Epithelial cell of esophagus (primary cell): ENCODE data around the gene SLC41A3.
"Not testable (repeated sequence)": the region's sequence is repeated elsewhere in the genome, so short reads cannot be mapped to it uniquely, and the experiment has no call there.

Source experiments
- DNase-seq: peaks from one replicate; pipeline ENCODE4 v3.0.0; 2010; ENCODE audit warnings: low read depth
- H3K4me3 ChIP-seq: 2 replicates; pipeline ENCODE4 v1.5.1; 2011; ENCODE audit warnings: mild to moderate bottlenecking, low read length, control low read depth
- TF ChIP-seq, protein P1 (sequence below): IDR thresholded peaks from 2 replicates; pipeline ENCODE4 v1.5.1; 2011; ENCODE audit warnings: low read depth, mild to moderate bottlenecking, low read length, control low read depth, inconsistent platforms; ENCODE audit not compliant: insufficient read depth; ENCODE audit errors: missing control alignments

The SLC41A3 gene

DNA sequence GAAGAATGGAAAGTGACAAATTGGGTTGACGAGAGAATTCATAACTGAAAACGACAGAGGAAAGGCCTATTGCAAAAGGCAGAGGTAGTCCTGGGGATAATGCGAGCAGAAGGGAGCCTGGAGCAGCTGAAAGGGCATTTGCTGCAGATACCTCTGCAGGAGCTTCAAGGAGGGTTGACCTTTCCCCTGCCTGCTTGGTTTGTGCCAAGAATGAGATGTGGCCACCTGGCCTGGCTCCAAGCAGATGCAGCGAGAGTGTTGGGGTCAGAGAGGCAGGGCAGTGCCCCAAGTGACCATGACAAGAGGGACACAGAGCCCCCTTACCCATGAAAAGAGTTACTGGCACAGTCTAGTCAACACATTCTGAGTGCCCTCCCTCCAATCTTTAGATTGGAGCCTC, 43.5 kb downstream of the SLC41A3 start:
- no peak for DNase-seq
- TF ChIP-seq, protein P1, sequence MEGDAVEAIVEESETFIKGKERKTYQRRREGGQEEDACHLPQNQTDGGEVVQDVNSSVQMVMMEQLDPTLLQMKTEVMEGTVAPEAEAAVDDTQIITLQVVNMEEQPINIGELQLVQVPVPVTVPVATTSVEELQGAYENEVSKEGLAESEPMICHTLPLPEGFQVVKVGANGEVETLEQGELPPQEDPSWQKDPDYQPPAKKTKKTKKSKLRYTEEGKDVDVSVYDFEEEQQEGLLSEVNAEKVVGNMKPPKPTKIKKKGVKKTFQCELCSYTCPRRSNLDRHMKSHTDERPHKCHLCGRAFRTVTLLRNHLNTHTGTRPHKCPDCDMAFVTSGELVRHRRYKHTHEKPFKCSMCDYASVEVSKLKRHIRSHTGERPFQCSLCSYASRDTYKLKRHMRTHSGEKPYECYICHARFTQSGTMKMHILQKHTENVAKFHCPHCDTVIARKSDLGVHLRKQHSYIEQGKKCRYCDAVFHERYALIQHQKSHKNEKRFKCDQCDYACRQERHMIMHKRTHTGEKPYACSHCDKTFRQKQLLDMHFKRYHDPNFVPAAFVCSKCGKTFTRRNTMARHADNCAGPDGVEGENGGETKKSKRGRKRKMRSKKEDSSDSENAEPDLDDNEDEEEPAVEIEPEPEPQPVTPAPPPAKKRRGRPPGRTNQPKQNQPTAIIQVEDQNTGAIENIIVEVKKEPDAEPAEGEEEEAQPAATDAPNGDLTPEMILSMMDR, result no peak
- no peak overlapping the region for H3K4me3 ChIP-seq

GRCh38 chr3:126039870-126040269, 44.1 kb downstream of the SLC41A3 start:
- DNase-seq, result no peak
- H3K4me3 ChIP-seq, result no peak overlapping the region
- TF ChIP-seq, protein P1, result no peak

- not testable (repeated sequence) for DNase-seq, H3K4me3 ChIP-seq
These were observed 45.1 kb downstream of the SLC41A3 start for GRCh38 chr3:126038791-126039190.

- H3K4me3 ChIP-seq, result no peak overlapping the region
- no peak for DNase-seq
- TF ChIP-seq, protein P1, result no peak
These were observed 47.8 kb downstream of the SLC41A3 start for GRCh38 chr3:126036056-126036549.

GRCh38 chr3:126035362-126036050, 48.4 kb downstream of the SLC41A3 start:
- DNase-seq, result no peak
- no peak overlapping the region for H3K4me3 ChIP-seq
- TF ChIP-seq, protein P1, result no peak

- no peak overlapping the region for H3K4me3 ChIP-seq
- no peak for DNase-seq
- TF ChIP-seq, protein P1, result no peak
These were observed 49.2 kb downstream of the SLC41A3 start for GRCh38 chr3:126034481-126035361.

GRCh38 chr3:126033765-126034164, 50.2 kb downstream of the SLC41A3 start:
- no peak for DNase-seq
- TF ChIP-seq, protein P1, result no peak
- H3K4me3 ChIP-seq, result no peak overlapping the region
